Measurements from ENCODE around the gene HSPBP1.

- TF ChIP-seq POLR2AphosphoS5 (IDR thresholded peaks at IDR 0.05; ENCODE audit: low read depth, low read length) = no peak
- no peak for TF ChIP-seq TAF1 (IDR thresholded peaks at IDR 0.05; ENCODE audit: borderline replicate concordance, insufficient read depth, low read length)
These were observed 28.4 kb upstream of the HSPBP1 start for GRCh38 chr19:55308281-55308680.
